Upper lobe of left lung (tissue), 4 donors: ENCODE results near the gene PLEKHA8.
A peak's percentile ranks its signal among the peaks of the same experiment; 100 is the strongest.

Source experiments
- CTCF ChIP-seq, 6 experiments: fragments of 450-650 bp in 4 of 6; fragments of 200-600 bp in 2 of 6; sonication (generic) in 2 of 6; IDR thresholded peaks; one replicate each; pipeline ENCODE4 v1.5.1; 2016 to 2019; ENCODE audit warnings: antibody characterized with exemption in 6 of 6
- EP300 ChIP-seq, 4 donors: sonication (generic); formaldehyde crosslinking; IDR thresholded peaks; one replicate each; pipeline ENCODE4 v1.5.1; 2017; ENCODE audit warnings: antibody characterized with exemption in 4 of 4, control low read depth in 2 of 4
- POLR2AphosphoS5 ChIP-seq, 2 donors: sonication (generic); formaldehyde crosslinking; IDR thresholded peaks; one replicate each; pipeline ENCODE4 v1.5.1; 2017; ENCODE audit warnings: antibody characterized with exemption in 2 of 2

DNA sequence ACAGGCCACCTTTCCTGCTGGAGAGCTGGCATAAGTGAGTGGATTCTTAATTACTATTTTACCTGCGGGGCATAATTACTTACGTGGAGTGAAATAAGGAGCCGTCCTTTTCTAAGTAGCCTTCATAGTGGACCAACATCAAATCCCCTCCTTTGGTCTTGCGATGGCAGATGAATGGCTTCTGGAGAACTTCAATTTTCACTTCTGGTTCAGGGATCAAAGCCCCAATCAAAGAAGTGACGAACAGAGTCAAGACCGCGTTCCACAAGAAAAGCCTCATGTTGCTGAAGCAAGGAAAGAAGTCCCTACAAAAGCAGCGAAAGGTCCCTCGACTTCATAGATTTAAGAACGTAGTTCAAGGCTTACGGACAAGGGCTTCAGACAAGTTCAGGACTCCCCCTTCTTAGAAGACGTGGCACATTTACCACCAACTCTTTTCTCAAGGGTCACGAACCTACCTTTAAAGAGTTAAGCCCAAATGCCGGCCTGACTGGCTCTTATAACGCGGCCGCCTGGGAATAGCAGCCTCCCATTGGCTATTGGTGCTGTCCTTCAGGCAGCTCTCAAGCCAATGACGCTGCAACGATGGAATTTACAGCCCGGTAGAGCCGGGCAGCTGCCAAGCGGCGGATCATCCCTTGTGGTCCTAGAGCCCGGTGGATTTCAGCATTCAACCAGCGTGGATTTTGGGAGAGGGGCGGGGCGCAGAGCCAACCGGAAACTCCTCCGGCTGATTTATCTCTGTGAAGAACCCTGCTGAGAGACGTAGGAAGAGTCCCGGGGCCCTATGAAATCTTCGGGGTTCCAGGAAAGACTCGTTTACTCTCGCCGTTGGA lies 1.8 kb upstream of the PLEKHA8 start, which contains the start of gene FKBP14:
- peak; percentile 32 to 68 for TF ChIP-seq POLR2AphosphoS5 (IDR thresholded peaks at IDR 0.05)
- peak in 1 of 6 experiments; percentile 6 for TF ChIP-seq CTCF (IDR thresholded peaks at IDR 0.05)
- no peak for TF ChIP-seq EP300 (IDR thresholded peaks at IDR 0.05)
